SU-DHL-6 (cell line): Measurements from ENCODE around the gene LRRC43.

Source experiments
- H2AFZ ChIP-seq: fragments of 200-600 bp; sonication (generic); 2 replicates; pipeline ENCODE4 v1.6.1; 2014; ENCODE audit warnings: low read depth, mild to moderate bottlenecking, moderate library complexity, mixed read lengths, antibody characterized with exemption, low read length; ENCODE audit not compliant: severe bottlenecking
- H3F3A ChIP-seq: fragments of 200-600 bp; shearing (Covaris generic); 2 replicates; pipeline ENCODE4 v1.6.0; 2016; ENCODE audit warnings: antibody characterized with exemption, mild to moderate bottlenecking; ENCODE audit not compliant: insufficient read depth
- H3K27ac ChIP-seq: fragments of 200-600 bp; sonication (generic); 2 replicates; pipeline ENCODE4 v1.5.1; 2016; ENCODE audit warnings: low read depth, mild to moderate bottlenecking, low read length, moderate library complexity, mixed read lengths
- H3K27me3 ChIP-seq: fragments of 200-600 bp; sonication (generic), shearing (Covaris generic); 2 replicates; pipeline ENCODE4 v1.6.0; 2014; ENCODE audit warnings: mild to moderate bottlenecking, low read length
- H3K36me3 ChIP-seq: fragments of 200-600 bp; sonication (generic); 2 replicates; pipeline ENCODE4 v1.6.1; 2014; ENCODE audit warnings: mild to moderate bottlenecking, low read length, mixed read lengths
- H3K4me2 ChIP-seq: fragments of 300-600, 200-600 bp; shearing (Covaris generic), sonication (generic); 2 replicates; pipeline ENCODE4 v1.6.0; 2014; ENCODE audit warnings: low read length, low read depth, mild to moderate bottlenecking; ENCODE audit not compliant: poor library complexity, severe bottlenecking
- H3K4me3 ChIP-seq: fragments of 200-600 bp; sonication (generic); 2 replicates; pipeline ENCODE4 v1.5.1; 2014; ENCODE audit warnings: antibody characterized with exemption, low read length, mild to moderate bottlenecking, mixed read lengths; ENCODE audit not compliant: insufficient read depth, poor library complexity, severe bottlenecking
- H3K79me2 ChIP-seq: fragments of 200-600 bp; sonication (generic); 2 replicates; pipeline ENCODE4 v1.6.1; 2014; ENCODE audit warnings: mild to moderate bottlenecking, low read length, moderate library complexity; ENCODE audit not compliant: insufficient read depth
- H3K9ac ChIP-seq: fragments of 200-600 bp; sonication (generic); 2 replicates; pipeline ENCODE4 v1.7.0; 2014; ENCODE audit warnings: mild to moderate bottlenecking, low read length
- H3K9me2 ChIP-seq: fragments of 200-600 bp; sonication (generic); replicated peaks from 2 replicates; pipeline ENCODE4 v1.6.1; 2014; ENCODE audit warnings: low read length; ENCODE audit not compliant: insufficient read depth
- H3K9me3 ChIP-seq: fragments of 200-600 bp; sonication (generic); 2 replicates; pipeline ENCODE4 v1.6.1; 2014; ENCODE audit warnings: low read length, mixed read lengths; ENCODE audit not compliant: insufficient read depth
- H4K20me1 ChIP-seq: fragments of 200-600 bp; sonication (generic); 2 replicates; pipeline ENCODE4 v1.6.1; 2014; ENCODE audit warnings: low read depth, mild to moderate bottlenecking, antibody characterized with exemption, low read length, moderate library complexity, mixed read lengths
- EZH2phosphoT487 ChIP-seq: fragments of 200-600 bp; sonication (generic), shearing (Covaris generic); conservative IDR thresholded peaks from 2 replicates; pipeline ENCODE4 v1.6.1; 2018; ENCODE audit warnings: mild to moderate bottlenecking, antibody characterized with exemption, low read length, moderate library complexity, mixed read lengths
- TF ChIP-seq, protein P1 (sequence below): fragments of 200-600 bp; sonication (generic); IDR thresholded peaks from one replicate; pipeline ENCODE4 v1.5.1; 2017; ENCODE audit warnings: antibody characterized with exemption, mild to moderate bottlenecking, low read length, moderate library complexity; ENCODE audit not compliant: insufficient read depth, poor library complexity, severe bottlenecking

The LRRC43 gene

GRCh38 chr12:122141911-122142725 is 40.8 kb upstream of the LRRC43 start:
- H3K36me3 ChIP-seq: no peaks in the 10 kb centered on the region

DNA sequence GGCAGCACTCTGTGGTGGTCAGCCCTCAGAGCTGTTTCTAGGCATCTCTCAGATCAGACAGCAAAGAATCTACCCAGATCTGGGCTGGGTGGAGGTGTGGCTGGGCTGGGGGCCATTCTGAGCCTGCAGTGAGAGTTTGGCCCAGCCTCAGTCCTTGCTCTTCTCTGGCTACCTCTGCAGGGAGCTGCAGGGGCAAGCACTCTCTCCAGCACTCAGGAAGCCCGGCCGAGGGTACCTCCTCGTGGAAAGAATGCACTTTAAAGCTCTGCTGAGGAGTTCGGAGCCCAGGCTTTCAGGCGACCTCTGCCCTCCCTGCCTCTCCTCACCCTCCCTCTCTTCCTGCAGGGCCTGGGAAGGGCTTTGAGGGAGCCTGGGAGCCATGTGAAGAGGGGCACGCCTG is 40.1 kb upstream of the LRRC43 start:
- Histone ChIP-seq H3K27me3 (no peaks in the 10 kb centered on the region), H3K27ac (no peak overlapping the region), H3K4me2 (no peak overlapping the region), H2AFZ (no peak overlapping the region), H3K9me2 (no peaks in the 10 kb centered on the region), H4K20me1 (no peaks in the 10 kb centered on the region), H3K36me3 (no peaks in the 10 kb centered on the region), H3F3A (no peaks in the 10 kb centered on the region), H3K4me3 (no peak overlapping the region), H3K79me2 (no peaks in the 10 kb centered on the region), H3K9ac (no peak overlapping the region), H3K9me3 (no peaks in the 10 kb centered on the region)
- TF ChIP-seq, protein P1, sequence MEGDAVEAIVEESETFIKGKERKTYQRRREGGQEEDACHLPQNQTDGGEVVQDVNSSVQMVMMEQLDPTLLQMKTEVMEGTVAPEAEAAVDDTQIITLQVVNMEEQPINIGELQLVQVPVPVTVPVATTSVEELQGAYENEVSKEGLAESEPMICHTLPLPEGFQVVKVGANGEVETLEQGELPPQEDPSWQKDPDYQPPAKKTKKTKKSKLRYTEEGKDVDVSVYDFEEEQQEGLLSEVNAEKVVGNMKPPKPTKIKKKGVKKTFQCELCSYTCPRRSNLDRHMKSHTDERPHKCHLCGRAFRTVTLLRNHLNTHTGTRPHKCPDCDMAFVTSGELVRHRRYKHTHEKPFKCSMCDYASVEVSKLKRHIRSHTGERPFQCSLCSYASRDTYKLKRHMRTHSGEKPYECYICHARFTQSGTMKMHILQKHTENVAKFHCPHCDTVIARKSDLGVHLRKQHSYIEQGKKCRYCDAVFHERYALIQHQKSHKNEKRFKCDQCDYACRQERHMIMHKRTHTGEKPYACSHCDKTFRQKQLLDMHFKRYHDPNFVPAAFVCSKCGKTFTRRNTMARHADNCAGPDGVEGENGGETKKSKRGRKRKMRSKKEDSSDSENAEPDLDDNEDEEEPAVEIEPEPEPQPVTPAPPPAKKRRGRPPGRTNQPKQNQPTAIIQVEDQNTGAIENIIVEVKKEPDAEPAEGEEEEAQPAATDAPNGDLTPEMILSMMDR: no peak
- no peak for TF ChIP-seq EZH2phosphoT487

More at GRCh38 chr12:122141911-122142725, 40.8 kb upstream of the LRRC43 start:
- H3K79me2 ChIP-seq: no peaks in the 10 kb centered on the region
- no peak for TF ChIP-seq EZH2phosphoT487
- TF ChIP-seq, protein P1: no peak
- H3K9me3 ChIP-seq: no peaks in the 10 kb centered on the region
- H3K9me2 ChIP-seq: no peaks in the 10 kb centered on the region
- no peak overlapping the region for H2AFZ ChIP-seq
- H3K27ac ChIP-seq: no peak overlapping the region
- H4K20me1 ChIP-seq: no peaks in the 10 kb centered on the region
- H3K9ac ChIP-seq: no peak overlapping the region
- no peak overlapping the region for H3K4me2 ChIP-seq
- H3K27me3 ChIP-seq: no peaks in the 10 kb centered on the region
- no peak overlapping the region for H3K4me3 ChIP-seq
- H3F3A ChIP-seq: no peaks in the 10 kb centered on the region

DNA sequence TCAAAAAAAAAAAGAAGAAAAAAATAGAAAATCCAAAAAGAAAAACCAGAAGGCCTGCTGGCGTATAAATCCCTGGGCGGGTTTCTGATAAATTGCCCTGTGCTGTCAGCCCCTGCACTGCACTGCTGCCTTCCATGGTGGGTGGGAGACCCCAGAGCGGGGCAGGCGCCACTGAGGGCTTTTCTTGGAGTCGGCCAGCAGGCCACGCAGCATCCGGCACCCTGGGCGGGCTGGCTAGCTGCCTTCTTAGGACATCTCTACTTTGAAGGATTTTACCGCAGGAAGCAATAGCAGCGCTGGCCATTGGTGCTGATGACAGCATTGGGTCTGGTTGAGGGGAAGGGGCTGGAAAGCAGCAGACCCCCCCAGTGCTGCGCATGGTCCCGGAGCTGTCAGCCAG is 38.0 kb upstream of the LRRC43 start:
- TF ChIP-seq EZH2phosphoT487: no peak
- TF ChIP-seq, protein P1: no peak
- Histone ChIP-seq H3K9me3 (no peaks in the 10 kb centered on the region), H3K27ac (no peak overlapping the region), H3K36me3 (no peaks in the 10 kb centered on the region), H4K20me1 (no peaks in the 10 kb centered on the region), H3K79me2 (no peaks in the 10 kb centered on the region), H3K27me3 (no peaks in the 10 kb centered on the region), H3K4me2 (no peak overlapping the region), H3K9me2 (no peaks in the 10 kb centered on the region), H3F3A (no peaks in the 10 kb centered on the region), H3K4me3 (no peak overlapping the region), H2AFZ (no peak overlapping the region), H3K9ac (no peak overlapping the region)
